ENCODE data around the gene HSD17B14. TPM values are rescaled to one million over a fixed set of nuclear protein-coding genes. Genes with fewer than 3 reads are reported as not detected.
A peak's percentile ranks its signal among the peaks of the same experiment; 100 is the strongest.

The HSD17B14 gene
- total and polyA plus RNA-seq, 4 donors, result 3.7 to 12.6 (median 8.1) TPM

- Histone ChIP-seq H3K9me3 (ENCODE audit: control insufficient read depth in 4 of 4, low read length in 3 of 4) (no peaks in the 10 kb centered on the region), H3K27ac (ENCODE audit: low read depth in 1 of 2, low read length in 2 of 2) (peak overlapping the region; percentile 87 to 93), H3K27me3 (ENCODE audit: control insufficient read depth in 4 of 4, insufficient read depth in 4 of 4, low read length in 3 of 4) (no peaks in the 10 kb centered on the region), H3K4me3 (ENCODE audit: low read depth in 1 of 3, low read length in 3 of 3) (peak overlapping the region; percentile 60 to 70 (median 60)), H3K36me3 (ENCODE audit: control insufficient read depth in 4 of 4, insufficient read depth in 3 of 4, low read depth in 1 of 4, low read length in 3 of 4) (peaks cover 0 to 3% (median 0%) of the 10 kb centered on the region in 4 donors), H3K9ac (ENCODE audit: low read depth in 1 of 2, low read length in 2 of 2) (peak overlapping the region; percentile 12 to 82), H3K4me1 (ENCODE audit: control insufficient read depth in 4 of 4, insufficient read depth in 4 of 4, low read length in 3 of 4) (peaks cover 2 to 53% (median 36%) of the 10 kb centered on the region in 4 donors)
- DNase-seq (ENCODE audit: low spot score), result no peak
- WGBS, result 36% methylated on average over 13 of the region's 13 CpGs
- no peak for TF ChIP-seq YY1 (IDR thresholded peaks at IDR 0.05)
- TF ChIP-seq FOXA2 (IDR thresholded peaks at IDR 0.05), result no peak
- TF ChIP-seq CTCF (IDR thresholded peaks at IDR 0.05; ENCODE audit: low read depth, low read length, missing input control), result no peak
- peak; percentile 83 to 92 for TF ChIP-seq RXRA (IDR thresholded peaks at IDR 0.05)
- TF ChIP-seq MAX (IDR thresholded peaks at IDR 0.05), result peak; percentile 13
- TF ChIP-seq HNF4G (IDR thresholded peaks at IDR 0.05), result peak; percentile 38
- TF ChIP-seq JUND (IDR thresholded peaks at IDR 0.05), result no peak
- peak in 1 of 2 donors; percentile 28 for TF ChIP-seq RAD21 (IDR thresholded peaks at IDR 0.05)
- peak; percentile 16 for TF ChIP-seq REST (IDR thresholded peaks at IDR 0.05)
- no peak for TF ChIP-seq TAF1 (conservative IDR thresholded peaks at IDR 0.05)
- peak; percentile 63 for TF ChIP-seq SP1 (IDR thresholded peaks at IDR 0.05)
- TF ChIP-seq EGR1 (IDR thresholded peaks at IDR 0.05; ENCODE audit: low read depth in 2 of 2), result no peak
- no peak for TF ChIP-seq GABPA (IDR thresholded peaks at IDR 0.05 in 1 of 2, conservative IDR thresholded peaks at IDR 0.05 in 1 of 2)
- peak; percentile 80 for TF ChIP-seq NR2F2 (IDR thresholded peaks at IDR 0.05)
- peak; percentile 46 to 59 for TF ChIP-seq HNF4A (conservative IDR thresholded peaks at IDR 0.05)
- no peak for TF ChIP-seq FOXA1 (IDR thresholded peaks at IDR 0.05)
- TF ChIP-seq ATF3 (IDR thresholded peaks at IDR 0.05), result no peak
- TF ChIP-seq ZBTB33 (IDR thresholded peaks at IDR 0.05), result no peak
Measured at GRCh38 chr19:48807590-48808308, 28.5 kb downstream of the HSD17B14 start.
